HT1080 (cell line): Measurements from ENCODE around the gene TIMM9. TPM values are rescaled to one million over a fixed set of nuclear protein-coding genes. Genes with fewer than 3 reads are reported as not detected.
"Not testable (repeated sequence)": the region's sequence is repeated elsewhere in the genome, so short reads cannot be mapped to it uniquely, and the experiment has no call there.

Experiments used
- DNase-seq: peaks from one replicate; pipeline ENCODE4 v3.0.0-alpha.2; 2015; ENCODE audit warnings: low read depth
- small RNA-seq: library from RNA; depleted of rRNA; stranded (forward); fragments of <200 nt; gene quantifications from one replicate; pipeline ENCODE3, GENCODE V24; 2014
- total RNA-seq: library from RNA; depleted of rRNA; stranded (reverse); fragments of >200 nt; shearing (Covaris generic); gene quantifications from 2 replicates; pipeline ENCODE4 v1.2.3, GENCODE V29; 2014; rRNA removed

The TIMM9 gene
- total RNA-seq, 1 experiment from 2014 or later, result 51.5 TPM

DNA sequence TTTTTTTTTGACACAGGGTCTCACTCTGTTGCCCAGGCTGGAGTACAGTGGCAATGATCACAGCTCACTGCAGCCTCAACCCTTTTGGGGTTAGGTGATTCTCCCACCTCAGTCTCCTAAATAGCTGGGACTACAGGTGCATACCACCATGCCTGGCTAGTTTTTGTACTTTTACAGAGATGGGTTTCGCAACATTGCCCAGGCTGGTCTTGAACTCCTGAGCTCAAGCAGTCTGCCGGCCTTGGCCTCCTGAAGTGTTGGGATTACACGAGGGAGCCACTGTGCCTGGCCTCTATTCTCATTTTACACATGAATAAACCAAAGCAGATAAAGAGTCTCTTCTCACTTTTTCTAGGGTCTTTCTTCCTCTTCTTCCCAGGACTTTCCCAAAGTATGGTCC lies 28.4 kb downstream of the TIMM9 start:
- no peak for DNase-seq

DNA sequence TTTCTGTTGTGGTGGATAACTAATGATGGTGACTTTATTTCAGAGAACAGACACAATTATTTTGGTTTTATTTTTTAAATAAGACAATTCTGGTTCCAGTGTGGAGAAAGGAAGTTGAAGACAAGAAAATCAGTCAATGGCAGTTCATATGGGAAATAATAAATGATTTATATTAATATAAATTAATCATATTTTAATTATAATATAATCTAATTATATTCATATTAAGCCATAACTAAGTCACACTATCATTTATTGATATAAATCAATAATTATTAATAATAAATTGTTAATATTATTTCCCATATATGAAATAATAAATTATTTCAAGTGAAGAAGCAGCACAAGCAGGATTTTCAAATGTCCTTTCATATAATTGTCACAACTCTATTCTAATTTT lies 28.8 kb downstream of the TIMM9 start:
- DNase-seq, result no peak

DNA sequence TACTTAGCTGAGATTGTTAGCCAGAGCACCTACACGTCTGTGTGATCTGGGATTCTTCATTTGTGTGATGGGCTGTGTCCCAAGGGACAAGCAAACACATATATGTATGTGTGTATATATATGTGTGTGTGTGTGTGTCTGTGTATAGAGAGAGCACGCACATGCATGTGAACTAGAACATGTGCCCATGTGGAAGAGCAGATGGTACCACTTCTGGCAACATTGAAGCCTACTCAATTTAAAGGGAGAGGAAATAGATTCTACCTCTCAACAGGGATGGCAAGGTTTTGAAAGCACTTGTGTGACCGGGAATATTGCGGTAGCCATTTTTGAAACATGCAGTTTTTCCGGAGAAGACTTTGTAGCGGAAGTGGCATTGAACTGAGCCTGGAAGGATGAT lies 30.2 kb downstream of the TIMM9 start:
- no peak for DNase-seq

DNA sequence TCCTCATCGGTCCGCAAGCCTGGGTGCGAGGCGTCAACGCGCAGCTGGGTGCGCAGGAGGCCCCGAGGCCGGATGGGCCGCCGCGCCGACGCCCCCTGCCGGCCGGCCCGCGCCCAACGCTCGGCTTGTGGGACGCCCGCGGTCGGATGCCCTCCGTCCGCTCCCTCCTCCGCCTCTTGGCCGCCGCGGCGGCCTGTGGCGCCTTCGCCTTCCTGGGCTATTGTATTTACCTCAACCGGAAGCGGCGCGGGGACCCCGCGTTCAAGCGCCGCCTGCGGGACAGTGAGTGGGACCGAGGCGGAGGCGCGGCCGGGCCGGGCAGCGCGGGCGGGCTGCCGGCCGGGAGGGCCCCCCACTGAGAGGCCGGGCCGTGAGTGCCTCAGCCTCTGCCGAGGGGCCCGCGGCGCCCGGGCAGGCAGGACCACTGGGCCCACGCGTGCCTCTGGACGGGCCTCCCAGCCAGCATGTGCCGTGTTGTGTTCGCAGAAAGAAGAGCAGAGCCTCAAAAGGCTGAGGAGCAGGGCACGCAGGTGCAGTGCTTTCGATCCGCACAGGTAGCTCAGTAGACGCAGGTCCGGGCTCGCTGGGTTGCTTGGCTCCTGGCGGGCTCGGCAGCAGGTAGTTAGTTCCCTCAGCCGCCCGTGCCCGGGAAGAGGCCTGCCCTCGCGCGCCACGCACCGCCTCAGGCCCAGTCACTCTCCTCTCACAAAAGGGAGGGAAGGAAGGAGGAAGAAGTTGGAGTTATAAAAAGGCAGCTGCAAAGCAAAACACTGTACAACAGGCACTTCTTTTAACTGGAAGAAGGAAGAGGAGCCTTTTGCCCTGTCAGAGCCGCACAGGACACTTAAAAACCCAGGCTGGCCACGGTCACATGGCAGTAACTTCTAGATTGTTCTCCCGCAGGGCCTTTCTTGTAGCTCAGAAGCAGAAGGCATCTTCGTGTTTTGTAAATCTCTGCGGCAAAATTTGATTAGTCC lies 31.2 kb downstream of the TIMM9 start, which contains the start of gene TOMM20L:
Gene TOMM20L (plus strand): TSS at position 119 of the 977 bp plus-strand sequence. CDS start 28 bp downstream, at position 147.
- no peak for DNase-seq

DNA sequence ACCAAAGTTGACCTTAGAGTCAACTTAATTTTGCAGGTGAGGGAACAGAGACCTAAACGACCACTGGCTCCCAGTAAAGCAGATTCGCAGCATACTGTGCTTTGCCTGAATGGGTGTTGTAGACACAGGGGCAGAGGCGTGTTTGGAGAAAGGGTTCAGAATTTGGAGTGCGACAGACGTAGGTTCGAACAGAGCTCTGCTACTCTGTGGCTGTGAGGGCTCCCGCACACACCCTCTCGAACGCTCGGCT lies 31.8 kb downstream of the TIMM9 start:
- no peak for DNase-seq

DNA sequence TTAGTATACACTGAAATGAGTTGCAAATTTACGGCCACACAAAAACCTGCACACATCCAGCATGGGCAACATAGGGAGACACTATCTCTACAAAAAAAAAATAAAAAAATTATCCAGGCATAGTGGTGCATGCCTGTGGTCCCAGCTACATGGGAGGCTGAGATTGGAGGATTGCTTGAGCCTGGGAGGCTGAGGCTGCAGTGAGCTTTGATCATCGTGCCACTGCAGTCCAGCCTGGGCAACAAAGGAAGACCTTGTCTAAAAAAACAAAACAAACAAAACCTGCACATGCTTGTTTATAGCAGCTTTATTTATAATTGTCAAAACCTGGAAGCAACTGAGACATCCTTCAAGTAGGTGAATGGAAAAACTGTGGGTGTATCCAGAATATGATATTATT lies 36.5 kb downstream of the TIMM9 start:
- DNase-seq, result no peak

DNA sequence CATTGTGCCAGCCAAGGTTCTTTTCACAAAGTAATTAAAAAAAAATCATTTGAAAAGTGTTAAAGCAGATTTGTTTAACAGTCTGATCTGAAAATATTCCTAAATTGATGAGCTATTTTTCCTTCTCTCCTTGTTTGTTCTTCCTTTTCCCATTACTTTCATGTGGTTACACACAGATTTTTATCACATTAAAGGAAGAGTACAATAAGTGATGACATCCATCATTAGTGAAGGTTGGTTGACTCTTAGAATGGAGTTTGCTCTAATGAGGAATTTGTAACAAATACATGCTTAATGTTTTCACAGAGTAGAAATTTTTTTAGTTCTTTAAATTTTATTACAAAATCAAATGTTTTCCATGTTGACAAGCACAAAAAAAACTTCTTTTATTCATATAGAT lies 50.5 kb downstream of the TIMM9 start:
- DNase-seq, result no peak

DNA sequence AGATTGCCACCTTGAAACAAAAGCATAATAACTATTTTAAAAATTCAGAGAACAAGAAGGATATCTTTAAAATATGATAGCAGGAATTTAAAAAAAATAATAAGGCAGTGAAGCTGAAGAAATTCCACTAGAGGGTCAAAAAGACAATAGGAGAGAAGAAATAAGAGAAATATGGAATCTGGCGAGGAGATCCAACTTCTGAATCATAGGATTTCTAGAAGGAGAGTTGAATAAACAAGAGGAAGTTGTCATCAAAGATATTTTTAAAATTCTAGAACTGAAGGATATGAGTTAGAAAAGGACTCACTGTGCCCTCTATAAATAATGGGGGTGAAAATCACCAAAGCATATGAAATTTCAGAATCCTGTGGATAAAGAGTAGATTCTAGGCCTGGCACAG lies 58.4 kb downstream of the TIMM9 start:
- DNase-seq, result no peak

DNA sequence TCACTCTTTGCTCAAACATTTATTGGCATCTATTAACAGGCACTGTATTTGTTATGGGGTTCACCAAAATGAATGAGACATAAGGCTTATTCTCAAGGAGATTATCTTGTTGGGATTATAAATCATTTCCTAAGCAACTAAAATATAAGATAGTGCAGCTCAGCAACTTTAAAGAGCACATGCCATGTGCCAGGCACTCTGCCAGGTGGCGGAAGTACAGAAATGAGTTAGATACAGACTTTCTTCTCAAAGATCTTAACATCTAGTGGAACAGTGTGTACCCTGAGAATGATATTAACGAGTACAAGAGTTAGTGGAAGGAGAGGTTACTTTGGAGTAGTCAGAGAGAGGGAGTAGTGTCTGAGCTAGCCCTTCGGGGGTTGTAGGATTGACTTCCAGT lies 60.0 kb downstream of the TIMM9 start:
- no peak for DNase-seq

DNA sequence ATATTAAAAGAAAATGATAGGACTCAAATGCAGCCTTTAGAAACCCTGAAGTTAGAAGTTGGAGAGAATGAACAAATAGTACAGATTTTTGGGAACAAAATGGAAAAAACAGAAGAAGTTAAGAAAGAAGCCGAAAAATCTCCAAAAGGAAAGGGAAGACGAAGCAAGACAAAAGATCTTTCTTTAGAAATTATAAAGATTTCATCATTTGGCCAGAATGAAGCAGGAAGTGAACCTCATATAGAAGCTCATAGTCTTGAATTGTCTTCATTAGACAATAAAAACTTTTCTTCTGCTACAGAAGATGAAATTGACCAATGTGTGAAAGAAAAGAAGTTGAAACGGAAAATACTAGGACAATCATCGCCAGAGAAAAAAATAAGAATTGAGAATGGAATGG lies 63.0 kb downstream of the TIMM9 start:
- DNase-seq, result no peak

DNA sequence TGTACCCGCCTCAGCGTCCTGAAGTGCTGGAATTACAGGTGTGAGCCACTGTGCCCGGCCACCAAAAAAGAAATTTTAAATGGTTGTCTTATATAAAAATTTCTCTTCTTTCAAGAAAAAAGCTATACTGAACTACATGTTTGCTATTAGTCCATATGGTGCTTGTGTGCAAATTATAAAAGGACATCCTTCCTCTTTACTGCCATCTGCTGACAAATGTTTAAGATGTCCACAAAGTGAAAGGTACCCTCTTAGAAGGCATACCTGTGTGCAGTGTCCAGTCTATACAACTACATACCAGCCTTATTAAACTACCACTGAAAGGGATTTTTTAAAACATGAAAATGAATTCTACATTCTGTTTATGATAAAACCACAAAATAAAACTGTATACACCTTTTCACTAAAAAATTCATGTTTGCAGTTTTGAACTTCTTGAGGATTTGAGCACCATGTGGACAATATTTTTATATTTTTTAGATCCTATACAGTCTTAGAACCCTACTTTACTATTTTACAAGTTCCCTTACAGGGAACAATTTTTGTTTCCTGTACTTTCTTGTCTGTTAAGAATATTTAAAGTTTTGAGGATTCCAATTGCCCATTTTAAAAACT lies 64.4 kb downstream of the TIMM9 start:
- DNase-seq, result peak; percentile 39

DNA sequence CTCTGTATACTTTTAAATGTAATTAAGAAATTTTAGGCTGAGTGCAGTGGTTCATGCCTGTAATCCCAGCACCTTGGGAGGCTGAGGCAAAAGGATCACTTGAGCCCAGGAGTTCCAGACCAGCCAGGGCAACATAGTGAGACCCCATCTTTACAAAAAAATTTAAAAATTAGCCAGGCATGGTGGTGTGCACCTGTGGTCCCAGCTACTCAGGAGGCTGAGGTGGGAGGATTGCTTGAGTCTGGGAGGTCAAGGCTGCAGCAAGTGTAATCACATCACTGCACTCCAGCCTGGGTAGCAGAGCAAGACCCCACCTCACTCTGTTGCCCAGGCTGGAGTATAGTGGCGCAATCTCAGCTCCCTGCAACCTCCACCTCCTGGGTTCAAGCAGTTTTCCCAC lies 65.1 kb downstream of the TIMM9 start:
- DNase-seq, result not testable (repeated sequence)

Small RNA genes within 50 kb of the gene (small RNA-seq; reads per million reads assigned to genes)
- gene HSBP1P1, result not detected
- gene RF00019, result not detected

Other genes starting within 250 kb of the TIMM9 start
- 46.4 and 61.3 TPM in 2 replicates for gene ACTR10, start 227.4 kb downstream of the TIMM9 start, total RNA-seq
- gene PSMA3, start 182.7 kb downstream of the TIMM9 start, total RNA-seq, result 159 and 201 TPM in 2 replicates
- gene ARID4A, start 129.0 kb downstream of the TIMM9 start, total RNA-seq, result 1.7 and 5.0 TPM in 2 replicates
- gene TOMM20L, start 31.6 kb downstream of the TIMM9 start, total RNA-seq, result not detected in 2 replicates
- 27.2 and 34.2 TPM in 2 replicates for gene KIAA0586, start 188 bp upstream of the TIMM9 start, total RNA-seq
- gene DACT1, start 210.4 kb upstream of the TIMM9 start, total RNA-seq, result 0.30 TPM in 1 of 2 replicates, not detected in the other